HG03520 (cell line): ENCODE measurements around the gene CFAP97D2.
"Not testable (repeated sequence)": the region's sequence is repeated elsewhere in the genome, so short reads cannot be mapped to it uniquely, and the experiment has no call there.

Source experiments
- ATAC-seq: cut with Tn5 transposase; IDR thresholded peaks from one replicate; pipeline ENCODE4 v1.9.1; 2021; ENCODE audit warnings: mild to moderate bottlenecking, moderate library complexity; ENCODE audit not compliant: unreplicated experiment

CFAP97D2 gene

DNA sequence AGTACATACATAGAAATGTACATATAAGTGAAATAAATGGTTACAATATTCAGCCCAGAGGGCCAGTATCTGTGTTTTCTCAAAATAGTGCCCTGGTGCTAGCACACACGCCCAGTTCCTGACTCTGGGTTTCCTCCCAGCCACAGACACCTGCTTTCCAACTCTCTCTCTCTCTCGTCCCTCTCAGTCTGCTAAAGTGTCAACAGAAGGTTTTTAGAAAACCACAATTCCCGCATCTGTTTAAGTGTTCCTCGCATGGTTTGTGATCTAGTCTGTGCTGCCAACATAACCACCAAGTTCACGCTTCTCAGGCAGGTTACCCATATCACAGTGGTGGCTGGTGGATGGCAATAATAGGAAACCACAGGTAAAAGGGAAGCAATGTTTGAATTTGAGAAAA is 84.5 kb downstream of the CFAP97D2 start:
- no peak for ATAC-seq

GRCh38 chr13:114264313-114264712 is 85.3 kb downstream of the CFAP97D2 start:
- ATAC-seq: not testable (repeated sequence)

DNA sequence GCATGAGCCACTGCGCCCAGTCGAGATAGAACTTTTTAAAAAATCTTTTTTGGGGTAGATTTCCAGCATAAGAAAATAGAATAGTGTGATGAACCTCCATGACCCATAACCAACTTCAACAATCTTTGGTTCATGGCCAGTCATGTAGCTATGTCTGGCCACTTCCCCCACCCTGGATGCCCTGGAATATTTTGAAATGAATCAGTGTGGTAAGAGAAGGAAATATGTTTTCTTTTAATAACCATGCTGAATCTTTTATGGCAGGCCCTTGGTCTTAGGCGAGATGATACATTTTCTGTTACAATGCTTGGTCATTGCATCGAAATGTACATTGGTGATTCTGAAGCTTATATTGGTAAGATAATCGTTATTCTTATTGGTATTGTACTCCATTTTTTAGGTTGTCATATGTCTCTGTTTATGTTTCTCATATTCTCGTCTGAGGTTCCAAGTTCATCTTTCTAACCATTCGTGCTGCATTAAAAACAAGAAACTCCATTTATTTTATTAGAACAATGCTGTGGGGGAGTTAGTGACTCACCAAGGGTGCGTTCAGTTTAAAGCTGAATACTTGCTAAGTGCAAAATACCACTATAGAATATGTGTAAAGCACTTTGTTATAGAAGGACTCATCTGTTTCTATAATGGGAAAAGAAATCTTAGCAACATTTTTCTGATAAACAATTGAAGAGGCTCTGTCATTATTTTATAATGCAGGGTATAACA is 86.0 kb downstream of the CFAP97D2 start:
- no peak for ATAC-seq

DNA sequence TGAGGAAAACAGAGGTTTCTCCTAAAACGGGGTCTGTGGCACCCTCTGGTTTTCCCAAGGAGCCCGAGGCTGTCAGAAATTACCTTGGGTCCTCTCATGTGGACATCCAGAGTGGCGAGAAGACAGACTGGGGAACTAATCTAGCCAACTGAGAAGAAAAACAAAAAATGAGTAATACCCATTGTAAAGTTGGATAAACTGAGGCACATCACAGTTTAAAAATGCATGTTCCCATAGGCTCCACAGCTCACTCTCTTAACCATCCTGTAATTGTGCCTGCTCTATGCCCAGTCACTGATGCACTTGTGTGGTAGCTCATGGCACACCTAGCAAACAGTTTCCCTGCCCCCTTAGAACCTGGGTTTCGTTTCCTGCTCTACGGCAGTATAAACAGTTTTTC is 87.2 kb downstream of the CFAP97D2 start:
- ATAC-seq: no peak

GRCh38 chr13:114268344-114269280 is 89.6 kb downstream of the CFAP97D2 start:
- ATAC-seq: no peak

DNA sequence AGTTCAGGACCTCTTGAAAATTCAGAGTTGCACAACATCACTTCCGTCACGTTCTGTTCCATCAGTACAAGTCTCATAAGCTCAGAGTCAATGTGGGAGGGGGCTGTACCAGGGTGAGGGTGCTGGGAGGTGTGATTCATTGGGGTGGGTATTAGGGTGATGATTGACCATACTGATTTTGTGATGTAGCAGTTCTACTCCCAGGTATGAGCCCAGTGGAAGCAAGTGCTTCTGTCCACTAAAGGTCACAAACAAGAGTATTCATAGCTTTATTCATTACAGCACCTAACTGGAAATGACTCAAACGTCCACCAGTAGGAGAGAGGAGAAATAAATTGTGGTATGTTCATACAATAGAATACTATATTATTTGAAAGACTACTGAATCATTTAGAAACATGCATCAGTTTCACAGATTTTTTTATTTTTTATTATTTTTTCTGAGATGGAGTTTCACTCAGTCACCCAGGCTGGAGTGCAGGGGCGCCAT is 90.3 kb downstream of the CFAP97D2 start:
- no peak for ATAC-seq
